GM10266 (cell line): ENCODE results near the gene ZNF829.

Experiments used
- DNase-seq: peaks from one replicate; pipeline ENCODE4 v3.0.0; 2012; ENCODE audit errors: extremely low spot score
- TF ChIP-seq, protein P1 (sequence below): IDR thresholded peaks from 2 replicates; pipeline ENCODE4 v1.5.1; 2012; ENCODE audit warnings: mild to moderate bottlenecking, low read depth; ENCODE audit not compliant: control insufficient read depth, insufficient read depth; ENCODE audit errors: missing control alignments

Gene ZNF829

DNA sequence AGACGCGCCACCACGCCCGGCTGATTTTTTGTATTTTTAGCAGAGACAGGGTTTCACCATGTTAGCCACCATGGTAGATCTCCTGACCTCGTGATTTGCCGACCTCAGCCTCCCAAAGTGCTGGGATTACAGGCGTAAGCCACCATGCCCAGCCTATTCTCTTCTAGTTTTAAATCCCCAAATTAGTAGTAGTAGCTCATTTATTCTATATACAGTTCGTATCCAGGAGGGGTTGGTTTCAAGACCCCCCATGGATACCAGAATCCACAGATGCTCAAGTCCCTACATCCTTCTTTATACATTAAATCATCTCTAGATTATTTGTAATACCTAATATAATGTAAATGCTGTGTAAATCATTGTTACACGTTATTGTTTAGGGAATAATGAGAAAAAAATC, 2.0 kb upstream of the ZNF829 start:
- TF ChIP-seq, protein P1, sequence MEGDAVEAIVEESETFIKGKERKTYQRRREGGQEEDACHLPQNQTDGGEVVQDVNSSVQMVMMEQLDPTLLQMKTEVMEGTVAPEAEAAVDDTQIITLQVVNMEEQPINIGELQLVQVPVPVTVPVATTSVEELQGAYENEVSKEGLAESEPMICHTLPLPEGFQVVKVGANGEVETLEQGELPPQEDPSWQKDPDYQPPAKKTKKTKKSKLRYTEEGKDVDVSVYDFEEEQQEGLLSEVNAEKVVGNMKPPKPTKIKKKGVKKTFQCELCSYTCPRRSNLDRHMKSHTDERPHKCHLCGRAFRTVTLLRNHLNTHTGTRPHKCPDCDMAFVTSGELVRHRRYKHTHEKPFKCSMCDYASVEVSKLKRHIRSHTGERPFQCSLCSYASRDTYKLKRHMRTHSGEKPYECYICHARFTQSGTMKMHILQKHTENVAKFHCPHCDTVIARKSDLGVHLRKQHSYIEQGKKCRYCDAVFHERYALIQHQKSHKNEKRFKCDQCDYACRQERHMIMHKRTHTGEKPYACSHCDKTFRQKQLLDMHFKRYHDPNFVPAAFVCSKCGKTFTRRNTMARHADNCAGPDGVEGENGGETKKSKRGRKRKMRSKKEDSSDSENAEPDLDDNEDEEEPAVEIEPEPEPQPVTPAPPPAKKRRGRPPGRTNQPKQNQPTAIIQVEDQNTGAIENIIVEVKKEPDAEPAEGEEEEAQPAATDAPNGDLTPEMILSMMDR, result no peak
- no peak for DNase-seq

DNA sequence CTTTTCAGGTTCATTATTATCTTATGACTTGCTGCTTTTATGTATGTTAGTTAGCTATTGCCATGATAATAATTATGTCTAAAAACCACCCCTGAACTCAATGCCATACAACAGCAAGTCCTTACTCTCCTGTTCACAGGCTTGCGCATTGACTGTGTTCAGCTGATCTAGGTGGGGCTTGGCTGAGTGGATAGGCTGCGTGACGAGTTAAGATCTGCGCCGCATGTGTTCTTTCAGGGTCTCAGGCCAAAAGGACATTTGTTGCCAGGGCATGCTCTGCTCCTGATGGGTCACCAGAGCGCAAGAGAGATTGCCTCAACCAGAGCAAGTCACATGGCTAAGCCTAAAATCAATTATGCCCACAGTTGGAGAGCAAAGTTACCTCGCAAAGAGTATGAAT, 900 bp upstream of the ZNF829 start:
- no peak for DNase-seq
- TF ChIP-seq, protein P1, result no peak

DNA sequence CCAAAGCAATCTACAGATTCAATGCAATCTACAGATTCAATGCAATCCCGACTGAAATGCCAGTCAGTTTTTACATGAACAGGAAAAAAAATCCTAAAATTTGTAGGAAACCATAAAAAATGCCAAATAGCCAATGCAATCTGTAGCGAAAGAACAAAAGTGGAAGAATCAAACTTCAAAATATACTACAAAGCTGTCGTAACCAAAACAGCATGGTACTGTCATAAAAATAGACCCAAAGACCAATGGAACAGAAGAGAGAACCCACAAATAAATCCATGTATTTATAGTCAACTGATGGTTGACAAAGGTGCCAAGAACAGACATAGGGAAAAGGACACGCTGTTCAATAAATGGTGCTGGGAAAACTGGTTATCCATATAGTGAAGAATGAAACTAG, 17.7 kb downstream of the ZNF829 start:
- no peak for DNase-seq
- TF ChIP-seq, protein P1, result no peak

DNA sequence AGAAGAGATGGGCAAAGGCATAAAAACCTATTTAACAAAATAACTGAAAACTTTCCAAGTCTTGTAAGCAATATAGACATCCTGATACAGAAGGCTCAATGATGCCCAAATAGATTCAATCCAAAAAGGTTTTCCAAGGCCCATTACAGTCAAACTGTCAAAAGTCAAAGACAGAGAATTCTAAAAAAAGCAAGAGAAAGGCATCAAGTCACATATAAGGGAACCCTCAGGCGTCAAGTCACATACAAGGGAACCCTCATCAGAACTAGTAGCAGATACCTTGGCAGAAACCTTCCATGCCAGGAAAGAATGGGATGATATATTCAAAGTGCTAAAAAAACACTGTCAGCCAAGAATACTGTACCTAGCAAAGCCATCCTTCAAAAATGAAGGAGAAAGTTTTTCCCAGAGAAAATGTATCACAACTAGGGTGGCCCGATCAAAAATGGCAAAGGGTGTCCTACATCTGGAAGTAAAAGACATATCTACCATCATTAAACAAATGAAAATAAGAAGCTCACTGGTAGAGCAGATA, 21.2 kb downstream of the ZNF829 start:
- DNase-seq, result no peak
- TF ChIP-seq, protein P1, result no peak

DNA sequence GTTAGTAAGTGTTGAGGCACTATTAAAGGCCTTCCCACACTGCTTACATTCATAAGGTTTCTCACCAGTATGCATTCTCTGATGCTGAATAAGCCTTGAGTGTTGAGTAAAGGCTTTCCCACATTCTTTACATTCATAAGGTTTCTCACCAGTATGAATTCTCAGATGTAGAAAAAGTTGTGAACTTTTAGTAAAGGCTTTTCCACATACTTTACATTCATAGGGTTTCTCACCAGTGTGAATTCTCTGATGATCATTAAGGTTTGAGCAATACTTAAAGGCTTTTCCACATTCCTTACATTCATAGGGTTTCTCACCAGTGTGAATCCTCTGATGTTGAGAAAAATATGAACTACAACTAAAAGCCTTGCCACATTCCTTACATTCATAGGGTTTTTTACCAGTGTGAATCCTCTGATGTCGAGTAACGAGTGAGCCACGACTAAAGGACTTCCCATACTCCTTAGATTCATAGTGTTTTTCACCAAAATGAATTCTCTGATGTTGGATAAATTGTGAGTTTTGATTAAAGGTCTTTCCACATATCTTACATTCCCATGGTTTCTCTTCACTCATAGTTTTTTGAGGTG, 24.2 kb downstream of the ZNF829 start:
- no peak for DNase-seq
- TF ChIP-seq, protein P1, result no peak

DNA sequence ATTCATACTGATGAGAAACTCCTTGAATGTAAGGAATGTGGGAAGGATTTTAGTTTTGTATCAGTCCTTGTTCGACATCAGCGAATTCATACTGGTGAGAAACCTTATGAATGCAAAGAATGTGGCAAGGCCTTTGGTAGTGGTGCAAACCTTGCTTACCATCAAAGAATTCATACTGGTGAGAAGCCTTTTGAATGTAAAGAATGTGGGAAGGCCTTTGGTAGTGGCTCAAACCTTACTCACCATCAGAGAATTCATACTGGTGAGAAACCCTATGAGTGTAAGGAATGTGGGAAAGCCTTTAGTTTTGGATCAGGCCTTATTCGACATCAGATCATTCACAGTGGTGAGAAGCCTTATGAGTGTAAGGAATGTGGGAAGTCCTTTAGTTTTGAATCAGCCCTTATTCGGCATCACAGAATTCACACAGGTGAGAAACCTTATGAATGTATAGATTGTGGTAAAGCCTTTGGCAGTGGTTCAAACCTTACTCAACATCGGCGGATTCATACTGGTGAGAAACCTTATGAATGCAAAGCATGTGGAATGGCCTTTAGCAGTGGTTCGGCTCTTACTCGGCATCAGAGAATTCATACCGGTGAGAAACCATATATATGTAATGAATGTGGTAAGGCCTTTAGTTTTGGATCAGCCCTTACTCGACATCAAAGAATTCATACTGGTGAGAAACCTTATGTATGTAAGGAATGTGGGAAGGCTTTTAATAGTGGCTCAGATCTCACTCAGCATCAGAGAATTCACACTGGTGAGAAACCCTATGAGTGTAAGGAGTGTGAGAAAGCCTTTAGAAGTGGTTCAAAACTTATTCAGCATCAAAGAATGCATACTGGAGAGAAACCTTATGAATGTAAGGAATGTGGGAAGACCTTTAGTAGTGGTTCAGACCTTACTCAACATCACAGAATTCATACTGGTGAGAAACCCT, 38.8 kb downstream of the ZNF829 start:
- no peak for DNase-seq

More for the DNA sequence above, 38.8 kb downstream of the ZNF829 start:
- TF ChIP-seq, protein P1, result no peak
